Stimulated activated CD8-positive, alpha-beta memory T cell treated with anti-CD3 and anti-CD28 coated beads, Interleukin-15, amount 100 ng/mL, for 24 hours (primary cell): ENCODE data around the gene RERG.

Source experiments
- DNase-seq: peaks from one replicate; pipeline ENCODE4 v3.0.0-alpha.2; 2020; ENCODE audit warnings: low read depth

The RERG gene

DNA sequence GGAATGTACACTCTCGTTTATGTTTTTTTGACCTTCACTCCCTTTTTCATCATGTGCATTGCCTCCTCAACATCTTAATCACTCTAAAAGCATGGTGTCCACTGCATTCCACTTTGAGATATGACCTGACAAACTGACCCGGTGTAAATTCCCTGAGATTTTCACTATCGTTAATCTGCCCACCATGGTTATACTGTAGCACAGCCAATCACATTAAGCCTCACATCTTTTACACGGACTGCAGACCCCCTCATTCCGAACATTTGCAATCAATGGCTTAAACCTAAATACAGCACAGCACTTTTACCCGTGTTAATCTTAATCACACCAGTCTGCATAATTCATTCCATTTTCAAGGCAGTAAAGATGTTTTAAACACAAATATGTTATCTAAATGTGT lies 2.4 kb downstream of the RERG start:
- no peak for DNase-seq

DNA sequence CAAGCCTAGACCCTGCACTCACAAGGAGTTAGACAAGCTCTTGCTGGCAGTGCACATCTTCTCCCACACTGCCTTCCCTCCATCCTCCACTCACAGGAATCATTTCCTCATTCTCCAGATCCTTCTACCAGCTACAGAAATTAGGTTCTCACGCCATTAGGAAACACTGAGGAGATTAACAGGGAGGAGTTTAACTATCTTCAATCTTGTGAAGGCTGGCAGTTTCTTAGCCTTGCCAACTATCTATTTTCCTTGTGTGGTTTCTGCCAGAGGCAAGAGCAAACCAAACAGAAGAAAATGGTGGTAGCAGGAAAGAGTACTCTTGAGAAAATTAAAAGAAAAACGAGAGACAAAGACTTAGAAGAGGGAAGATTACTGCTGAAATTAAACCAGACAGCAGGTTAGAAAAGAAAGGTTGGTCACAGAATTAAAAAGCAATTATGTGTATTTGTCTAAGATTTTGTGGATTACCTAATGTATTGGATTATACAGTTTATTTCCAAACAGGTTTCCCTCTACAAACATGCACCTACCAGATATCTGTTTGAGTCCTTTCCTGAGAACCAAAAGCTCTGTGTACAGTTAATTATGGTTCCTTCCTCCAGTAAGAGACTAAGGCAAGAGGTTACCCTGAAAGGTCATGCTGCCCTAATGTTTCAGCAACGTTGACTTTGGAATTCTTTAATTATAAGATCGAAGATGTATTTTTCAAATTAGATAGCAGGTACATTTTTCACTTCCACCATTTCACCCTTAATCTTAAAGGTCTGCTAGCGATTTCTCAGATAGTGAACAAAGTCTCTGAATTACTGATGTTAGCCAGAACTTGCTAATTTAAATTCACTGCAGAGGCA lies 5.0 kb downstream of the RERG start:
- DNase-seq: no peak

DNA sequence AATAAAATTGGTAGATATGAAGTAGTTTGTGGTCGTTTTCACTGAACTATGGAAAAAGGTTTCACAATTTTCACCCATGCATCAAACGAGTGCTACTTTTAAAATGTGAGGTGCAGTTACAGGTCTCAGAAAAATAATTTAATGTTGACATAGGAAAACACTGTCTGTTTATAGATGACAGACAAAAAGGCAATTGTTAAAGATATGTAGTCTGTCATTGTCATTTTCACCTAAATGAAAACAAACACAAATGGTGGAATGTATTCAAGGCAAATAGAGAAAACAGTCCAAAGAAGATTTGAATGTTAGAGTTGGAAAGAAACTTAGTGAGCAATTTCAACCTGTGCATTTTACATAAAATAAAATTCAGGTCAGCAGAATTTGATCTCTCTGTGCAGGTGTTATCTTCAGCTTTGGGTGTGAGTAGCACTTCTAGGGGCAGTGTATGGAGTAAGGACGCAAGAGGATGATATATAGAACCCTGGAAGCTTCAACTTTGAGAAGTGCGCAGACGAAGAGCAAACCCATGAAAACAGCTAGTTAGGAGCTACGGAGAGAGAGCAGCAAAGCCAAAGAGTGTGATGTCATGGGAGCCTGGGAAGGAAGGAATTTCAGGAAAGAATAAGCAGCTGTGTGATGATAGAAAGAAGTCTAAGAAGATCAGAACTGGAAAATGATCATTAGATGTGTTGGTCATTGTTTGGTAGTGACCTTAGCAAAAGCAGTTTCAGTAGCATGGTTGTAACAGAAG lies 6.2 kb downstream of the RERG start:
- DNase-seq: no peak

DNA sequence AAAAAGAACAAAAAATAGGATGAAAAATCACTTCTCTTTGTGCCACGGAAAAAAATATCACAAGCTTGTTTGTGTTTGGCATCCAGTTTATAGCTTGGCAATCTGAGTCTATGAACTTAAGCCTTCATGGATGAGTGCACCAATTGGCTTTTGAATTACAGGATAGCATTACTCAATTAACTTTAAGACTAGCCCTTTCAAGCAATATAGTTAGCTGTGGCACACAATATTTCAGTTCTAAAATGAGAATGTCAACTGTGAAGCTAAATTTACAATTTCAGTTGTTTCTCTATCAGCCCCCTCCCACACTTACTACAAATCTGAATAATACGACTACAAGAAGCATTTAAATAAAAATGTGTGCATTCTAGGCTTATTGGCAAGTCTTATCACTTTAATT lies 8.3 kb downstream of the RERG start:
- DNase-seq: no peak

DNA sequence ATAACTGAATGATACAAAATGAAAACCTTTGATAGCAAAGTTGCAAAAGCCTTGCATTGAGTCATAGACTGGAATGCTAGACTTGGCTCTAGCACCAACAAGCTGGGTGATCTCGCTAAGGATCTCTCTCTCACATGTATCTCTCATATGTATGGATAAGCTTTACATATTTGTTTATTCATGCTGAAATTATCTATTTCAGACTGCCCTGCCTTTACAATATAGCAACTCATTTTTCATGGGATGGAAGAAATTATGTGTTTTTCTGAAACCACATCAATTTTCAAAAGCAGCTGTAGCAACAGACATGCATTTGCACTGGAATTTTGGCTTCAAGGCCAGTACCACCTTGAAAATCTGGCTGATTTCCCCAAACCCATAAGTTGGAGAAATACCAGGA lies 11.4 kb downstream of the RERG start:
- DNase-seq: no peak

DNA sequence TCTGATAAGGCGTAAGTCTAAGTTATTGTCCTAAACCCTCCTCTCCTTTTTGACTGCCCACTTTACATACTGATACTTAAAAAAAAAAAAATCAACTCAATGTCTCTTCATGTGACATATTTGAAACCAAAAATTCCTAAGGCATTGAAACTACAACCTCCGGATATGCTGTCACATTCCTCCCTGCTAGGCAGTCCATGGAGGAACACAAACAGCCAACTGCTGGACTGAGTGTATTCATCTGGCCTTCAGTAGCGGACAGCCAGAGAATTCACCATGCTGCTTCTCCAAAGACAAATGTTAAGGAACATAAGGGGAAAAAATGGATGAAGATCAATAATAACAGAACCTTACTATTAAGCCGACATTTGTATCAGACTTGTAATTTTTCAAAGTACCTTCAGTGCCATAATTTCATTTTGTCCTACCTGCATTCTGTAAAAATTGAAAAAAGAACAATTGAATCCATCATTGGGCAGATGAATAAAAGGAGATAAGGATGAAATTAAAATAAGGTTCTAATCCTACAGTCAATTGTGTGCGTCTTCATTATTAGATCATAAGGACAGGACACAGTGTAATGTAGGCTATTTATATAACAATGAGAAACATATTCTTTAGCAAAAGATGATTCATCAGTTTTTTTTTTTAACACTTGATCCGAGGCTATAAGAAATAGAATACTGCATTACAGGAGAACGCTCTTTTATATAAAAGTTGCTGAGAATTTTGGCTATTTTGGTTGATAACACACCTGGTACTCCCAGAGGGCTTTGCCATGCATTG lies 12.2 kb downstream of the RERG start:
- no peak for DNase-seq

DNA sequence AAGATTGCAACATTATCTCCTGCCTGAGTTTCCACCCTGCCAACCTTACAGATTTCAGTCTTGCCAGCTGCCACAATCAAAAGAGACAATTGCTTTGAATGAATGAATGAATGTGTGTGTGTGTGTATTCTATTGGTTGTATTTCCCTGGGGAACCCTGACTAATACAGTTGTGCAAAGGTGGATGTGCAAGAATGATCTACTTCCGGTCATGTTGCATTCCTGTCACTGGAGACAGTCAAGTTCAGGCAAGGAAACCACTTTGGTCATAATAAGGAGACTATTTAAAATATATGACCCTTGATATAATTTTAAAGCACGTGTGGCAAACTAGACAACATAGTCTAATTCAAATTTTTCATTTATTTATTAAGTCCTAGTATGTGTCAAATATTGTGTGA lies 13.1 kb downstream of the RERG start:
- DNase-seq: no peak

DNA sequence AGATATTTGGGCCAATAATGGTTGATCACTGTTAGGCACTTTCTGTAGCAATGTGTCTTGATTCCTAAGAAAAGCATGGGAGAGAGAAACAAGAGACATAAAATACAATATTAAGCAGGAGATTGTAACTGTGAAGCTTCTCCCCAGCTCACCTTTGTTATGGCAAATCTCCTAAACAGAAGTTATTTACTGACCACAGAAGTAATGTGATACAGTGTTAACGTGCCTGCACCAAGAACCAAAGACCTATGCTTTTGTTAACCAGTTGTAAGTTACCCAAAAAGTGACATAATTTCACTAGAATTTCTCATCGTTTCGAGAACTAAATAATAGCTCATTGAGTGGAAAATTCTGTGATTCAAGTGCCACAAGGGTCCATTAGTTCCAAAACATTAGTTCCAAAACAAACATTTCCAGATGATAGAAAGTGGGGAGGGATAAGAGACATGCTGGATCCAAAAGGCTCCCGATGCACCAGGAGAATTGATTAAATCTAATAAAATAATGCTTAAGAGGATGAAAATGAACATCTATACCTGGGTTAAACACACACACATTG lies 14.3 kb downstream of the RERG start:
- DNase-seq: no peak

DNA sequence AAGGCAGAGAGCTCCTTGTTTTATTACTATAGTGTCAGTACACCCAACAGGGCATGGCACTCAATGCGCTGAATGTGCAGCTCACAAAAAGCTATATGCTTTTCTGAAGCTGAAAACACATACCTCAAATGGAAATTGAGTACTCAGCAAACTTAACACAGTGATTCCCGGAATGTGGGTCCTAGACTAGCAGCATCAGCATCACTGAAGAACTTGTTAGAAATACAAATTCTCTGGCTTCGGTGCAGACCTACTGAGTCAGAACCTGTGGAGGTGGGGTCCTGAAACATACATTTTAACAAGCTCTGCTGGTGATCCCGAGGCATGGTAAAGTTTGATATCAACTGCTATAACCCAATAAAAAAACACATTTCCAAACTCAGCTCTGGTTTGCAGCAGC lies 14.9 kb downstream of the RERG start:
- no peak for DNase-seq

DNA sequence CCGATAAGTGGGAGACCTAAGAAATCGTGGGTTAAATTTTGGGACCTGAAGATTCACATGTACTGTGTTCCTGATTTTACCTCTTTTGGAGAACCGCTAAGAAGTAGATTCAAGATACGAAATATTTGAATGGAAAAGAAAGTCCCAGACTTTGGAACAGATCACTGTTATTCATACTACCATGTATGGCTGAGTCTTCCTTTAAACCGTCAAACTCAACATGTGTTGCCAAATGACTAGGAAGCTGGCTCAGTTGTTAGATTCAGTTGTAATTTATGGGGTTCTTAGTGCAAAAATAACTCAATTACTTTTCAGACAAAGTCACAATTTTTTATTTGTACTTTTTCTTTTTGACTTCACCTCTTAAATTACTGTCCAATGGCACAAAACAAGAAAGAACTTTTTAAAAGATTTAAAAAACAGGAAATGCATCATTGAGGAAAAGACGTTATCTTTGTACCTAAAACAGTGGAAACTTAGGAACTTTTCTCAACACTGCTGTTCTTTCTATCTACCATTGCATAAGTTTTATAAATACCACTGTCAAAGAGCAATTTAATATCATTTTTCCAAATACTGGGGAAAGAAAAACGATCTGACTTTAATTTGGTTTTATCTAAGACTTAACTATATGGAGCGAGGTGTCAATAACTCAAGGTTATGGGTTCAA lies 15.7 kb downstream of the RERG start:
- DNase-seq: no peak

DNA sequence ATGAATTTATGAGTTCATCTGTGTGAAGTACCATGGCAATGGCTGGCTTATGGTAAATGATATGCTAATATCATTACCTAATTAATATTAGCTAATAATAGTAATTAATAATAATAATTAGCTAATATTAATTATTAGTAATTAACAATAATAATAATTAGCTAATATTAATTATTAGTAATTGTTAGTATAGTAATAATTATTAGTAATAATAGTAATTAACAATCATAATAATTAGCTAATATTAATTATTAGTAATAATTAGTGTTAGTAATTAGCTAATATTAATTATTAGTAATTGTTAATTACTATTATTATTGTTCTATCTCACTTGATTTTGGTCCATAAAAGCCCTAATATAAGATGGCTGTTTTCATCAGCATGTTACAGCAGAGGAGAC lies 19.8 kb downstream of the RERG start:
- no peak for DNase-seq

DNA sequence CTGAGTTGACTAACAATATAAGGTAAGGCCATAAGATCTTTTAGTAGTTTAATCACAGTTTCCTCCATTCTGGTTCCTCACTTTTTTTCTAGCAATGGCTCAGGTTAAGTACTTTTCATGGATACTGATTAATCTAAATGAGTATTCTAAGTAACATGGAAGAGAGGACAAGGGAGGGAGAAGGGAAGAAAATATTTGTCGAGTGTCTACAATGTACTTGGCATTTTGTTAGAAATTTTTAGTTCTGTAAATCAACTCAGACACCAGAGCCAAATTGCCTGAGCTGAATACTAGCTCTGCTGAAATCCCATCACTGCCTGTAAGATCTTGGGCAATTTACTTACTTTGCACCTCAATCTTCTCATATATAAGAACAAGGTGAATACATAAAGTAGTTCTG lies 20.2 kb downstream of the RERG start:
- DNase-seq: no peak

DNA sequence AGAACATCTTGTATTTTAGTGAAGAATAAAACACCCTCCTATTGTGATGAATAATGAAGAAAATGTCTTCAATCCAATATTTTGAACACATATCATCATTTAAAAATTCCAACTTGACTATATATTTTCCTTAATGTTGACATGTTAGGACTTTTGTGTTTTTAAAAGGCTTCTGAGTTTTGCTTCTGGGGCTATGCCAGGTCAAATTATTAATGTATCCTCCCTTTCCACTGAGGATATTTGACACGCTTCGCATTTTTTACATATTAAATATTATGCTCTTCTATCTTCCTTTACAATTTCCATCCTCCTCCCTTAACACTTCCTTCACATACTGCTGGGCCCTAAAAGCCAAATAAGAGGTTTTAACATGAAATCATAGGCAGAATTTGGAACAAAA lies 20.6 kb downstream of the RERG start:
- no peak for DNase-seq

DNA sequence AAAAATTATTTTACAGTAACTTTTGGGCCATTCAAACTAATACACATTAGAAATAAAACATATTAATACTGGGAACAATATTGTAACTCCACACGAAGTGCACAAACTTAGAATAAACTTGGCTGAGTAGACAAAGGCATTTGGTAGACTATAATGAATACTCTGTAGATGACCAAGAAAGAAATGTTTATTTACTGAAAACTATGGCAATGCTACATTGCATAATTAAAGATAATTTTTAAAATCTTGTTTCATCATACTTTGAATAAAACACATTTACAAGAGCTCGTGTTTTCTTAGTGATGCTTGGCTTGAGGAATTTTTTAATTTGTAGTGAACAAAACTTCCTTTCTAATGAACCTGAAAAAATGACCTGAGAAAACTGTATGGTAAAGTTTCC lies 21.3 kb downstream of the RERG start:
- no peak for DNase-seq

DNA sequence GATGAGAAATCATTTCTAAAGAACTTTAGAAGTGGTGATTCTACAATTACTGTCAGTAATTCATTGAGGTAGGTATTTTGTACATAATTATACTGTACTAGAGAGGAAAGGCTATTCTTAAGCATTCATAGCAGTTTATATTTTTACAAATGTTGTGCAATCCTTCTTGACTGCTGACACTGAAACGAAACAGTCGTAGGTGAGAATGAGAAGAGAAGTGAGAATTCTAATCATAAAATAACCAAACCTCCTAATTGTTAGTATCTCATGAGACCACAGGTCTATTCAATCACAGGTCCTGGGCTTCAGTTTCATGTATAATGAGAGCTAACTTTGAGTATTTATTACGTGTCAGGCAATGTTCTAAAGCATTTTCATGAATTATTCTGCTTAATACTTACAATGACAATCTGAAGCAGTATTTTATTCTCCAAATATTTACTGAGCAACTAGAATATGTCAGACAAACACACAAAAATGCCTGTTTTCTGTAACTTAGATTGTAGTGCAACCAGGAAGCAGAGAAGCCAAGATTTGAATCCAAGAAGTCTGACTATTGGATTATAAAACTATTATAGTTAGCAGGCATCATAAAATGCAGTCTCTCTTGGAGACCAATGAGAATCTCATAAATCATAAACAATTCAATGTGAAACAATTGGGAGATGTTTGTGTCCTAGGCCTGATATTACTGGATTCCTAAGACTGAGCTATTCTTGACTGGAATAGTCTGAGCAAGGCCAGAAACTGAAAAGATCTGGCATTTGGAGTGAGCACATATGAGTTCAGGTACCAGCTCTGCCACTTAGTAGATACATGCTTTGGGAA lies 24.3 kb downstream of the RERG start:
- no peak for DNase-seq

DNA sequence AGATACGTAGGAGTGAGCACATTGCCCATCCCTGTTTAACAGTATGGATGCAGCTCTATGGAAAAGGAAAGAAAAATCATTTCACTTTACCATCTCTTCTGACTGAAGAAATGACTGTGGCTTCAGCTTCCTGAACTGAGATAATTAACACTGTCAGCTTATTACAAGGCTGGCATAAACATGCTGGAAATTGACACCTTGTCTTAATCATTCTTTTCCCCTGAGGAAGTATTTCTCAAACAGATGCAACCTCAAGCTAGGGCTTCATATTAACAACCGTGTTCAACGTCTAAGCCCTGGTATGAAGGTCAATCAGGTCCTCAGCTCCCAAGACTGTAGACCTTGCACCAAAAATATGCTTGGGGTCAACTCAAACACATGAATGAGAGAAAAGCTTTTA lies 25.0 kb downstream of the RERG start:
- no peak for DNase-seq

DNA sequence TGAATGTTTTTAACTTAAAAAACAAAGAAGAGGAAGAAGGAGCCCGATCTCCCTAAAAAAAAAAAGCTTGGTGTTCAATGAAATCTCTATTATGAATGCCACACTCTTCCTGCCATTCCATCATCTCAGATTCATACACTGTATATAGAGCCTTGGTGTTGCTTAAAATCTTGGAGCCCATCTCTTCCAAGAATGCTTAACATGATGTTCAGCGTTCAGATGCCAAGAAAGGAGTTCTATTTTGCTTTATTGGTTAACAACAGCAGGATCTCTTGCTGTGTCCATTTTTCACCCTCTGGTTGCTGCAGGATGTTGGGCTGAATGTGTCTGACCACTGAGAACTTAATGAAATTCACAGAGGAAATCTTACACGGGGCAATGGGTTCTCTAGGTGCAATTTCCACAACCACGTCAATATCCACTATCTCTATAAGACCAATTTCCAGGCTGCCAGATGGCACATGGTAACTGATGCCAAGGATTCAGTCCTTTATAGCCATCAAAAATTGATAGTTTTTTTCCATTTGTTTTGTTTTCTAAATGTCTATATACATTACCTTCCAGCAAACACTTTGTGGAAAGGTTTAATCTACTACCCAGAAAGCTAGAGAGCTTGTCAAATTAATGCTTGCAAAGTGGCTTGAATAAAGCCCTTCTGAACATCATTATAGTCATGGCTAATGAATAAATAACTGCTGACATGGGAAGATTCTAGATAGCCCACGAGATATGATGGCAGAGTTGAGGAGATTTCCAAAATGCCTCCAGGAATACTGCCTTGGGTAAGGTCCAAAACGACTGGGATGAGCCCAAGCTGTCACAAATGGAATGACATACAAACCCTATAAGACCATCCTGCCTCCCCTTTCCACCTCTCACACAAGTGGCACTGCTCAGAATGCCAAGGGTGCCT lies 26.5 kb downstream of the RERG start:
- no peak for DNase-seq

DNA sequence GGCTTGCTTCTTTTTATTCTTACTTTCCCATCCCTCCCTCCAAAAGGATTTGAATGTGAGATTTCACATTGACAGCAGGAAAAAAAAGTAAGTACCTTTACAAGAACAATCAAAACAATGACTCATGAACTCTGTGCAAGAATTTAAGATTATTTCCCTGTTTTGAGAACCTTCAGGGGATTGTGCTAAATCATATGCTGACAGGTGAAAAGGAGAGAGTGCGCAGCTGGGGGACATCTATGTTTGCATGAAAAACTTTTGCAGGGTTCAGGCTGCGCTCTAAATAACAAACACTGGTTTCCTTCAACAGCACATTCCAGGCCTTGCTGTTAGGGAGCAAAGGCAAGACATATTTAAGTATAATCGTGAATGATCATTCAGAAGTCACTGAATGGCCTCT lies 27.3 kb downstream of the RERG start:
- DNase-seq: no peak

DNA sequence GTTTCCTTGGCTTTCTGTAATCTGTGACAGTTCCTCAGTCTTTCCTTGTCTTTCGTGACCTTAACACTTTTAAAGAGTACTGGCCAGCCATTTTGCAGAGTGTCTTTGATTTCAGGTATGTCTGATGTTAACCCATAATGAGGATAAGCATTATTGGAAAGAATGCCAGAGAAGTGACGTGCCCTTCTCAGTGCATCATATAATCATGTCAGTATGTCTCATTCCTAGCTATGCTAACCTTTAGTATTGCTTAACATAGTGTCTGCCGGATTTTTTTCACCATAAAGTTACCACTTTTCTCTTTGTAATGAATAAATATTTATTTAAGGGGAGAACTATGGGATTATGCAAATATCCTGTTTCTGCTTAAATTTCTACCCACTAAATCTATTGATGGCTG lies 28.5 kb downstream of the RERG start:
- DNase-seq: no peak

DNA sequence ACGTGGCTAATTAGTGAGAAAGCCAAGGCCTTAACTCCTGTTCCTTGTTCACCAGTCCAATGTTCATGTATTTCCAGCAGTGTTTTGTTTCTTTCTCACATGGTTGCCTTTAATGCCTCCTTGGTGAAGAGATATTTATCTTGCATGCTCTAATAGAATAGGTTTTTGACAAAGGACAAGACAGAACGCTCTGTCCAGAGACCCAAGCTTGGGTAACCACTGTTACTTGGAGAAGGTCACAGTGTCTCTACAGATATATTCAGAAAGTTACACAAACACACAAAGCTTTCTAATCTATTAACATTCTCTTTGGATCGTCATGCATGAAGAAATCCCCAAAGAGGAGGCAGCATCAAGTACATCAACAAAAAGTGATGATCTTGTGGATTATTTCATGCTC lies 33.1 kb downstream of the RERG start:
- no peak for DNase-seq
